Esophagus squamous epithelium (tissue), 5 donors: ENCODE results near the gene PTX3. TPM values are rescaled to one million over a fixed set of nuclear protein-coding genes. Genes with fewer than 3 reads are reported as not detected.

Experiments
- DNase-seq: peaks from one replicate; lab custom pipeline; 2025; lab: John Stamatoyannopoulos, UW
- H3K27ac ChIP-seq, 4 donors: fragments of 200-600 bp; sonication (generic); one replicate each; pipeline ENCODE4 v1.5.1; 2016 to 2019; ENCODE audit warnings: mild to moderate bottlenecking in 1 of 4
- H3K27me3 ChIP-seq, 4 donors: fragments of 200-600 bp; sonication (generic); 1 replicate in 3 of 4; 2 replicates in 1 of 4; pipeline versions ENCODE4 v1.5.1 to v1.6.0; 2017 to 2021; ENCODE audit warnings: antibody characterized with exemption in 1 of 4
- H3K36me3 ChIP-seq, 3 donors: fragments of 200-600 bp; sonication (generic); one replicate each; pipeline ENCODE4 v1.5.1; 2016 to 2019
- H3K4me1 ChIP-seq, 3 donors: fragments of 200-600 bp; sonication (generic); one replicate each; pipeline ENCODE4 v1.5.1; 2017 to 2019
- H3K4me3 ChIP-seq, 4 donors: fragments of 200-600 bp; sonication (generic); 1 replicate in 3 of 4; 2 replicates in 1 of 4; pipeline ENCODE4 v1.5.1; 2016 to 2019; ENCODE audit warnings: mild to moderate bottlenecking in 2 of 4, moderate library complexity in 1 of 4
- H3K9me3 ChIP-seq, 3 donors: fragments of 200-600 bp; sonication (generic); one replicate each; pipeline ENCODE4 v1.5.1; 2016 to 2019
- POLR2A ChIP-seq, 4 donors: fragments of 450-650 bp; IDR thresholded peaks; one replicate each; pipeline ENCODE4 v1.6.1; 2017; ENCODE audit warnings: antibody characterized with exemption in 4 of 4, mild to moderate bottlenecking in 4 of 4, moderate library complexity in 3 of 4
- WGBS, 2 donors: methylation state at CpG; one replicate each; pipeline ENCODE4 v1.1.5; 2018; 5-methylcytosine and 5-hydroxymethylcytosine counted together
- intact Hi-C: fragments of 100-400 bp; cut with DNase I; formaldehyde crosslinking; loops from one replicate; pipeline ENCODE4 v1.15.0; 2022
- total RNA-seq, 4 donors: library from RNA; depleted of rRNA; stranded (reverse); fragments of >200 nt; gene quantifications; one replicate each; pipeline ENCODE4 v1.1.0, GENCODE V29; 2016
- TF ChIP-seq, protein P1 (sequence below), 6 experiments: fragments of 450-650 bp in 4 of 6; fragments of 200-600 bp in 2 of 6; sonication (generic) in 2 of 6; IDR thresholded peaks; one replicate each; pipeline ENCODE4 v1.5.1; 2016 to 2019; ENCODE audit warnings: antibody characterized with exemption in 6 of 6, mild to moderate bottlenecking in 4 of 6, moderate library complexity in 4 of 6
- donor health status: DM: yes; HTN: yes; CAD: no.

The PTX3 gene
- total RNA-seq, 4 donors from 2014 or later = 0.57 to 2.3 (median 1.7) TPM; not detected in 1

DNA sequence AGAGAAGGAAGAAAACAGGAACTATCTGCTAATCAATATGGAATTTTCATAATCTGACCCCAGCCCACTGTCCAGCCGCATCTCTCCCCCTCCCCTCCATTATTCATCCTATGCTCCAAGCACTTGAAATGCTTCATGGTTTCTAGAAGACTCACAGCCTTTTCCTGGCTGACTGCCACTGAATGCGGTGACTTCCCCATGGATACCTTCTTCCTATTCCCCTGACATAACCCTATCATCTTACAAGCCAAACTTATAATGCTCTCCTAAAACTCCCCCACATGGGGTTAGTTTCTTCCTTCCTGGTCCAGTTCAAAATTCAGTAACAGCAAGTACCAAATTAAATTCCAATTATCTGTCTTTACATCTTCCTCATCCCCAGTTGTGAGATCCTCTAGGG, 31.2 kb upstream of the PTX3 start:
- Histone ChIP-seq H3K27ac (no peak overlapping the region), H3K4me1 (no peaks in the 10 kb centered on the region), H3K27me3 (no peaks in the 10 kb centered on the region), H3K4me3 (no peak overlapping the region), H3K36me3 (no peaks in the 10 kb centered on the region), H3K9me3 (no peaks in the 10 kb centered on the region)
- intact Hi-C loops = no loop called here
- no peak for DNase-seq
- 79 to 80% methylated on average over 2 of the region's 2 CpGs for WGBS, 2 donors
- no peak for TF ChIP-seq POLR2A (IDR thresholded peaks at IDR 0.05)
- TF ChIP-seq, protein P1, sequence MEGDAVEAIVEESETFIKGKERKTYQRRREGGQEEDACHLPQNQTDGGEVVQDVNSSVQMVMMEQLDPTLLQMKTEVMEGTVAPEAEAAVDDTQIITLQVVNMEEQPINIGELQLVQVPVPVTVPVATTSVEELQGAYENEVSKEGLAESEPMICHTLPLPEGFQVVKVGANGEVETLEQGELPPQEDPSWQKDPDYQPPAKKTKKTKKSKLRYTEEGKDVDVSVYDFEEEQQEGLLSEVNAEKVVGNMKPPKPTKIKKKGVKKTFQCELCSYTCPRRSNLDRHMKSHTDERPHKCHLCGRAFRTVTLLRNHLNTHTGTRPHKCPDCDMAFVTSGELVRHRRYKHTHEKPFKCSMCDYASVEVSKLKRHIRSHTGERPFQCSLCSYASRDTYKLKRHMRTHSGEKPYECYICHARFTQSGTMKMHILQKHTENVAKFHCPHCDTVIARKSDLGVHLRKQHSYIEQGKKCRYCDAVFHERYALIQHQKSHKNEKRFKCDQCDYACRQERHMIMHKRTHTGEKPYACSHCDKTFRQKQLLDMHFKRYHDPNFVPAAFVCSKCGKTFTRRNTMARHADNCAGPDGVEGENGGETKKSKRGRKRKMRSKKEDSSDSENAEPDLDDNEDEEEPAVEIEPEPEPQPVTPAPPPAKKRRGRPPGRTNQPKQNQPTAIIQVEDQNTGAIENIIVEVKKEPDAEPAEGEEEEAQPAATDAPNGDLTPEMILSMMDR (IDR thresholded peaks at IDR 0.05) = no peak

DNA sequence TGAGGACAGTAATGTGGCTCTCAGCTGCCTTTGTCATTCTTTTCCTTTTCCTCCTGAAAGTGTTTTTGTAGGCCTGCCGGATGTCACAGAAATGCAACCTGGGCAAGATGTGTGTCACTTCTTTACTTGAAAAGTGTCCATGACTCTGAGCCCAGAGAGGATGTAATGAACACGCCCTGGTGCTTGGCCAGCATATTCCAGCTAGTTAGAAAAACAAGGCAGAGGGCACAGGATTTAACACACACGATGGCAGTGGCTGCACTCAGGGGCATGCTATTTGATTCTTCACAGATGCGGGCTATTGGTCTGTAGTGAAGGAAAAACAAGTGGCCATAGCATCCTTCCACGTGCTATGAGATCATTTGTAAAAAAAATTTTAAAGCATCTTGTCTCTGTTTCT, 30.3 kb upstream of the PTX3 start:
- 61 to 66% methylated on average over 5 of the region's 5 CpGs for WGBS, 2 donors
- Histone ChIP-seq H3K4me3 (no peak overlapping the region), H3K36me3 (no peaks in the 10 kb centered on the region), H3K9me3 (no peaks in the 10 kb centered on the region), H3K27ac (no peak overlapping the region), H3K4me1 (no peaks in the 10 kb centered on the region), H3K27me3 (no peaks in the 10 kb centered on the region)
- no peak for DNase-seq
- intact Hi-C loops = no loop called here
- TF ChIP-seq POLR2A (IDR thresholded peaks at IDR 0.05) = no peak
- TF ChIP-seq, protein P1 (IDR thresholded peaks at IDR 0.05) = no peak

DNA sequence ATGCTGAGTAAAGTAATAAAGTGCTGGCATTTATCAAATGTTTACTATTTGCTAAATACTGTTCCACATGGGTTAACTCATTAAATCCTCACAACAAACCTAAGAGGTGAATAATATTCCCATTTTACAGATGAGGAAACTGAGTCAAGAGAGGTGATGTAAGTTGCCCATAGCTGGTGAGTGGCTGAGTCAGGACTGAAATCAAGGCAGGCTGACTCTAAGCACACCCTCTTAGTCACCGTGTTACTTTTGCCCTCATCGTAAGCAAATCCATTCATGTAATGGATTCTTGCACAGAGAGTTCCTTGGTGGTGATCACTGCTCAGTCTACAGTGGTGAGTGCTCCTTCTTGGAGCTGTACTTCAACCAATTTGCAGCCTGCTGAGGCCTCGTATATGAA, 28.9 kb upstream of the PTX3 start:
- intact Hi-C loops = no loop called here
- TF ChIP-seq POLR2A (IDR thresholded peaks at IDR 0.05) = no peak
- TF ChIP-seq, protein P1 (IDR thresholded peaks at IDR 0.05) = no peak
- no peaks in the 10 kb centered on the region for H3K36me3 ChIP-seq
- no peak overlapping the region for H3K4me3 ChIP-seq
- H3K9me3 ChIP-seq = no peaks in the 10 kb centered on the region
- WGBS, 2 donors = 79 to 85% methylated on average over 3 of the region's 3 CpGs
- no peak for DNase-seq
- H3K4me1 ChIP-seq = no peaks in the 10 kb centered on the region
- H3K27me3 ChIP-seq = no peaks in the 10 kb centered on the region
- H3K27ac ChIP-seq = no peak overlapping the region

DNA sequence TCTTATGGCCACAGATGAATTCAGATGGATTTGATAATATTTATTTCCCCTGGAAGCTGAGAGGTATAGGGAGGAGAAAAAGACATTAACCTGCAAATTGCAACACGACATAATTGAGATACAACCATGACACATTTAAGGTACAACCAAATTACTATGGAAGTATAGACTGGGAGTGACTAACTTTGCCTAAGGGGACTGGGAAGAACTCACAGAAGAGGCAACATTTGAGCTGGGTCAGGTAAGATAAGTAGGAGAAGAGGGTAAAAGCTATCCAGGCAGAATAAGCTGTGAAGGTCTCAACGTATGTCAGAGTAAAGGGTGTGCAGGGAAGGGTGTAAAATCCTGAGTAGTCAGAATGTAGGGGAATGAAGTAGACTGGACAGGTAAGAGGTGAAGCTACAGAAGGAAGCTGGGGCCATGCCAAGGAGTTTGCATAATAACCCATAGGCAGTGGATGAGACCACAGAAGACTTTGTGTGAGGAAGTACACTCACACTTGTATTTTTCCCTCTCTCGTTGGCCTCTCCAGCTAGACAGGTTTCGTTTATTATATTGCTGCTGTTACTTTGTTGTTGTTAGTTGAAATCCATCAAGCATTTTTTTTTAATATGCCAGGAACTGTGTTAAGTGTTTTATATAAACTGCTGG, 28.0 kb upstream of the PTX3 start:
- 49 to 54% methylated on average over 4 of the region's 4 CpGs for WGBS, 2 donors
- TF ChIP-seq, protein P1 (IDR thresholded peaks at IDR 0.05) = no peak
- TF ChIP-seq POLR2A (IDR thresholded peaks at IDR 0.05) = no peak

DNA sequence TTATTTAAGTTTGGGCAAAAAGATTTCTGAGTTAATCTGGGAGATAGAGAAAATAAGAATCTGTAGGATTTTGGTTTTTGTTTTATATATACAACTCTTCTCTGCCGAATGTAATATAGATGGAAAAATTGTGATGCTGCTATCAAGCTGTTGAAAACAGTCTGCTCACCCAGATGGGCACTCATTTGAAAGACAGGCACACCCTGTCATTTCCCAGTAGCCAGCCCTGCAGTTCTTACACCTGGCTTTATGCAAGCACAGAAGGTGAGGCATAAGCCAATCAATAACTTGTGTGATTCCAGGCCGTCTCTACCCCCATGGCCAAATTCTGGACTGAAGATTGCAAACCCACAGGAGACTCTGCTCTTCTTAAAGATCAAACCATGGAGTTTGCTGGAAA, 27.1 kb upstream of the PTX3 start:
- H3K4me3 ChIP-seq = no peak overlapping the region
- no peak overlapping the region for H3K27ac ChIP-seq
- H3K36me3 ChIP-seq = no peaks in the 10 kb centered on the region
- no peaks in the 10 kb centered on the region for H3K9me3 ChIP-seq
- 91 to 94% methylated on average over 2 of the region's 2 CpGs for WGBS, 2 donors
- no peak for DNase-seq
- TF ChIP-seq POLR2A (IDR thresholded peaks at IDR 0.05) = no peak
- TF ChIP-seq, protein P1 (IDR thresholded peaks at IDR 0.05) = no peak
- H3K4me1 ChIP-seq = no peaks in the 10 kb centered on the region
- intact Hi-C loops = no loop called here
- no peaks in the 10 kb centered on the region for H3K27me3 ChIP-seq

More for the DNA sequence above, 28.0 kb upstream of the PTX3 start:
- no peak overlapping the region for H3K4me3 ChIP-seq
- intact Hi-C loops = no loop called here
- H3K9me3 ChIP-seq = no peaks in the 10 kb centered on the region
- no peaks in the 10 kb centered on the region for H3K4me1 ChIP-seq
- no peaks in the 10 kb centered on the region for H3K36me3 ChIP-seq
- no peaks in the 10 kb centered on the region for H3K27me3 ChIP-seq
- H3K27ac ChIP-seq = no peak overlapping the region
- DNase-seq = no peak
